DOHH2 (cell line): Measurements from ENCODE around the gene HMG20A.

ENCODE experiments used
- H3F3A ChIP-seq: fragments of 200-600 bp; sonication (generic), shearing (Covaris generic); 2 replicates; pipeline ENCODE4 v1.6.0; 2016; ENCODE audit warnings: antibody characterized with exemption, mild to moderate bottlenecking; ENCODE audit not compliant: control insufficient read depth, insufficient read depth
- H3K27ac ChIP-seq: fragments of 200-600 bp; sonication (generic); 2 replicates; pipeline ENCODE4 v1.5.1; 2014; ENCODE audit warnings: low read depth, mild to moderate bottlenecking, low read length, moderate library complexity
- H3K27me3 ChIP-seq: fragments of 200-600 bp; sonication (generic); 2 replicates; pipeline ENCODE4 v1.6.1; 2014; ENCODE audit warnings: mild to moderate bottlenecking, low read length, mixed read lengths; ENCODE audit not compliant: control insufficient read depth
- H3K36me3 ChIP-seq: fragments of 200-600 bp; sonication (generic); 2 replicates; pipeline ENCODE4 v1.6.1; 2014; ENCODE audit warnings: mild to moderate bottlenecking, low read length, moderate library complexity, mixed read lengths; ENCODE audit not compliant: control insufficient read depth
- H3K4me1 ChIP-seq: fragments of 200-600 bp; sonication (generic); 2 replicates; pipeline ENCODE4 v1.6.1; 2014; ENCODE audit warnings: mild to moderate bottlenecking, low read length, mixed read lengths; ENCODE audit not compliant: control insufficient read depth
- H3K4me2 ChIP-seq: fragments of 200-600 bp; sonication (generic); 2 replicates; pipeline ENCODE4 v1.6.0; 2014; ENCODE audit warnings: mild to moderate bottlenecking, low read length, moderate library complexity
- H3K4me3 ChIP-seq: fragments of 200-600 bp; sonication (generic); 2 replicates; pipeline ENCODE4 v1.5.1; 2014; ENCODE audit warnings: mild to moderate bottlenecking, low read length, mixed read lengths
- H3K79me2 ChIP-seq: fragments of 200-600 bp; sonication (generic); 2 replicates; pipeline ENCODE4 v1.6.1; 2014; ENCODE audit warnings: mild to moderate bottlenecking, low read length, mixed read lengths; ENCODE audit not compliant: control insufficient read depth
- H3K9me2 ChIP-seq: fragments of 200-600 bp; sonication (generic); replicated peaks from 2 replicates; pipeline ENCODE4 v1.6.1; 2014; ENCODE audit warnings: mild to moderate bottlenecking, low read length, mixed read lengths; ENCODE audit not compliant: control insufficient read depth
- H3K9me3 ChIP-seq: fragments of 200-600 bp; sonication (generic); 2 replicates; pipeline ENCODE4 v1.6.1; 2014; ENCODE audit warnings: antibody characterized with exemption, low read length, mixed read lengths; ENCODE audit not compliant: control insufficient read depth, insufficient read depth
- H4K20me1 ChIP-seq: fragments of 200-600 bp; sonication (generic); 2 replicates; pipeline ENCODE4 v1.6.0; 2014; ENCODE audit warnings: low read depth, mild to moderate bottlenecking, antibody characterized with exemption, low read length, moderate library complexity; ENCODE audit not compliant: control insufficient read depth, insufficient read depth
- EZH2phosphoT487 ChIP-seq: fragments of 200-600 bp; sonication (generic); IDR thresholded peaks from 2 replicates; pipeline ENCODE4 v1.6.1; 2017; ENCODE audit warnings: borderline replicate concordance, mild to moderate bottlenecking, antibody characterized with exemption, low read length, moderate library complexity, mixed read lengths
- TF ChIP-seq, protein P1 (sequence below): fragments of 200-600 bp; sonication (generic); IDR thresholded peaks from one replicate; pipeline ENCODE4 v1.5.1; 2014; ENCODE audit warnings: antibody characterized with exemption, mild to moderate bottlenecking, low read depth, low read length; ENCODE audit not compliant: poor library complexity, severe bottlenecking

The HMG20A gene

DNA sequence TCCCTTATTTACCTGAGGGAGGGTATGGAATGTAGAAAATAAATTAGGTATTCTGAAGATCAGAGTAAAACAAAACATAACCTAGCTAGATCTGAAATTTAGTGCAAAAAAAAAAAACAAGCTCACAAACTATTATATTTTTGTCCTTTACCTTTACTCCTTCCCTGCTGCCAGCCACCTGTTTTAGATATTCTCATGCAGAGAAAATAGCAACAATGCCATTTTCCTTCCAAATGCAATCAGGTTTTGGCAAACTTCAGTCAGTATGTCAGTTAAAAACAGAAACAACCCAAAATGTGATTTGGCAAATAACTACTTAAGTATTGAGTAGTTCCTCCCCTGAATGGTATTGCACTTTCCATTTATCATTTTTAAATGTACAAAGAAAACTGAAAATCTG, 36.6 kb upstream of the HMG20A start:
- H4K20me1 ChIP-seq, result no peaks in the 10 kb centered on the region
- H3K36me3 ChIP-seq, result no peaks in the 10 kb centered on the region
- no peak overlapping the region for H3K4me2 ChIP-seq
- no peaks in the 10 kb centered on the region for H3K27me3 ChIP-seq
- no peak overlapping the region for H3K27ac ChIP-seq
- no peak overlapping the region for H3K4me3 ChIP-seq
- no peaks in the 10 kb centered on the region for H3K79me2 ChIP-seq
- H3K9me2 ChIP-seq, result no peaks in the 10 kb centered on the region
- H3F3A ChIP-seq, result no peaks in the 10 kb centered on the region
- peaks cover 12% of the 10 kb centered on the region for H3K4me1 ChIP-seq
- no peaks in the 10 kb centered on the region for H3K9me3 ChIP-seq
- TF ChIP-seq EZH2phosphoT487, result no peak
- TF ChIP-seq, protein P1, sequence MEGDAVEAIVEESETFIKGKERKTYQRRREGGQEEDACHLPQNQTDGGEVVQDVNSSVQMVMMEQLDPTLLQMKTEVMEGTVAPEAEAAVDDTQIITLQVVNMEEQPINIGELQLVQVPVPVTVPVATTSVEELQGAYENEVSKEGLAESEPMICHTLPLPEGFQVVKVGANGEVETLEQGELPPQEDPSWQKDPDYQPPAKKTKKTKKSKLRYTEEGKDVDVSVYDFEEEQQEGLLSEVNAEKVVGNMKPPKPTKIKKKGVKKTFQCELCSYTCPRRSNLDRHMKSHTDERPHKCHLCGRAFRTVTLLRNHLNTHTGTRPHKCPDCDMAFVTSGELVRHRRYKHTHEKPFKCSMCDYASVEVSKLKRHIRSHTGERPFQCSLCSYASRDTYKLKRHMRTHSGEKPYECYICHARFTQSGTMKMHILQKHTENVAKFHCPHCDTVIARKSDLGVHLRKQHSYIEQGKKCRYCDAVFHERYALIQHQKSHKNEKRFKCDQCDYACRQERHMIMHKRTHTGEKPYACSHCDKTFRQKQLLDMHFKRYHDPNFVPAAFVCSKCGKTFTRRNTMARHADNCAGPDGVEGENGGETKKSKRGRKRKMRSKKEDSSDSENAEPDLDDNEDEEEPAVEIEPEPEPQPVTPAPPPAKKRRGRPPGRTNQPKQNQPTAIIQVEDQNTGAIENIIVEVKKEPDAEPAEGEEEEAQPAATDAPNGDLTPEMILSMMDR, result no peak

- no peak for TF ChIP-seq EZH2phosphoT487
- TF ChIP-seq, protein P1, result no peak
- peaks cover 19% of the 10 kb centered on the region for H3K4me1 ChIP-seq
- H3K4me3 ChIP-seq, result no peak overlapping the region
- no peaks in the 10 kb centered on the region for H3K36me3 ChIP-seq
- no peaks in the 10 kb centered on the region for H4K20me1 ChIP-seq
- no peaks in the 10 kb centered on the region for H3K9me2 ChIP-seq
- H3K79me2 ChIP-seq, result no peaks in the 10 kb centered on the region
- H3K27me3 ChIP-seq, result no peaks in the 10 kb centered on the region
- no peak overlapping the region for H3K4me2 ChIP-seq
- no peaks in the 10 kb centered on the region for H3F3A ChIP-seq
- no peaks in the 10 kb centered on the region for H3K9me3 ChIP-seq
- H3K27ac ChIP-seq, result no peak overlapping the region
Measured at GRCh38 chr15:77384589-77385359, 35.9 kb upstream of the HMG20A start.

- no peaks in the 10 kb centered on the region for H3K9me3 ChIP-seq
- no peaks in the 10 kb centered on the region for H3K27me3 ChIP-seq
- H4K20me1 ChIP-seq, result no peaks in the 10 kb centered on the region
- no peaks in the 10 kb centered on the region for H3F3A ChIP-seq
- no peak overlapping the region for H3K27ac ChIP-seq
- no peak overlapping the region for H3K4me3 ChIP-seq
- no peaks in the 10 kb centered on the region for H3K79me2 ChIP-seq
- TF ChIP-seq EZH2phosphoT487, result no peak
- TF ChIP-seq, protein P1, result no peak
- peaks cover 25% of the 10 kb centered on the region for H3K4me1 ChIP-seq
- no peaks in the 10 kb centered on the region for H3K36me3 ChIP-seq
- no peaks in the 10 kb centered on the region for H3K9me2 ChIP-seq
- no peak overlapping the region for H3K4me2 ChIP-seq
Measured at GRCh38 chr15:77386626-77387025, 34.1 kb upstream of the HMG20A start.
